Activated CD8-positive, alpha-beta memory T cell treated with anti-CD3 and anti-CD28 coated beads for 1 hour (primary cell): ENCODE data around the gene SND1.
"Not testable (repeated sequence)": the region's sequence is repeated elsewhere in the genome, so short reads cannot be mapped to it uniquely, and the experiment has no call there.

ENCODE experiments used
- DNase-seq, 2 donors: peaks; one replicate each; pipeline ENCODE4 v3.0.0-alpha.2; 2020; ENCODE audit warnings: low read depth in 1 of 2; ENCODE audit errors: extremely low read depth in 1 of 2

SND1 gene

GRCh38 chr7:127822822-127823508 lies 171.0 kb downstream of the SND1 start:
- no peak for DNase-seq

DNA sequence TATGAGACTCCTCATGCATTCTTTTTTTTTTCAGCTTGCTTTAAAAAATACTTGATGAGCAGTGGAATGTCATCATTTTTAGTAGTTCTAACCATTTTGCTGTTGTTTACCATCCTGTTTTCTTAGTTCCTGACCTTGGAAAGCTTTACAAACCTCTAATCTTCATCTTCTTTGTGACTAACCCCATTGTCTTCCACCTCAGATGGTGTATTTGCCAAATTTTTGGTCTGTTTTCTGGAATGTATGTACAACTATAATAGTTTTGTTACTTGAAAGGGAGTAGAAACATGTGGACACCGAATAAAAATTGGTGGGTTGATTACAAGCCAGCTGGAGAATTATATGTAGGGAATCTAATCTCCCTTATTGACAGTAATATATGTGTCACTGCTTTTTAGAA lies 172.7 kb downstream of the SND1 start:
- DNase-seq: no peak

DNA sequence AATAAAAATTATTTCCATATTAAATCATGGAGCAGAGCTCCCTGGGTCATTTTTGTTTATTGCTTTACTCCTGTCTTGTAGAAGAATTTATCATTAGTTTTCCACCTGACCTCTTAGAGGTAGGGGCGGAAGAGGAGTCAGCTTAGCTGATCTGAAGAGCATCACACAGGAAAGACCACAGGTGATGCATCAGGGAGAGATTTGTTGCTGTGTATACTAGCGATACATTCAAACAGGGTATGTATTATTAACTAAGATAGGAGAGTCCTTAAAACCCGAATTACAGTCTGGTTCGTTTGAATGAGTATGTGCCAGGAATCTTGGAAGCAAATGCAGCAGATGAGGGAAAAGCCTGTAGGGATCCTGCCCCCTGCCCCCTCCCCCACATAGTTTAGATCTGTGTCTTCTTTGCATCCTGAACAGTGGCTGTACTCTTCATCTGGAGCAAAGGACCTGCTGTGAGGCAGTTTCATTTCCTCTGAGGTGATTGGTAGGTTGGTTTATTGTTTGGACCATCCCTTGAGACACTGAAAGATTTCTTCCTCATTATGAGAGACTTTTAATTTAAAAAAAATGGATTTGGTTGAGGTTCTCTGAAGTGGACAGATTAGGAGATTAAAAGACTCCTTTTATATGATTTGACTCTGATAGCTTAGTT lies 177.0 kb downstream of the SND1 start:
- DNase-seq: no peak

- DNase-seq: no peak
Observed at GRCh38 chr7:127831318-127832219, 179.6 kb downstream of the SND1 start.

GRCh38 chr7:127832592-127832991 lies 180.6 kb downstream of the SND1 start:
- DNase-seq: no peak

GRCh38 chr7:127833641-127834040 lies 181.6 kb downstream of the SND1 start:
- no peak for DNase-seq

GRCh38 chr7:127835679-127836078 lies 183.7 kb downstream of the SND1 start:
- no peak for DNase-seq

- not testable (repeated sequence) for DNase-seq
Observed at GRCh38 chr7:127837816-127838410, 185.9 kb downstream of the SND1 start.

DNA sequence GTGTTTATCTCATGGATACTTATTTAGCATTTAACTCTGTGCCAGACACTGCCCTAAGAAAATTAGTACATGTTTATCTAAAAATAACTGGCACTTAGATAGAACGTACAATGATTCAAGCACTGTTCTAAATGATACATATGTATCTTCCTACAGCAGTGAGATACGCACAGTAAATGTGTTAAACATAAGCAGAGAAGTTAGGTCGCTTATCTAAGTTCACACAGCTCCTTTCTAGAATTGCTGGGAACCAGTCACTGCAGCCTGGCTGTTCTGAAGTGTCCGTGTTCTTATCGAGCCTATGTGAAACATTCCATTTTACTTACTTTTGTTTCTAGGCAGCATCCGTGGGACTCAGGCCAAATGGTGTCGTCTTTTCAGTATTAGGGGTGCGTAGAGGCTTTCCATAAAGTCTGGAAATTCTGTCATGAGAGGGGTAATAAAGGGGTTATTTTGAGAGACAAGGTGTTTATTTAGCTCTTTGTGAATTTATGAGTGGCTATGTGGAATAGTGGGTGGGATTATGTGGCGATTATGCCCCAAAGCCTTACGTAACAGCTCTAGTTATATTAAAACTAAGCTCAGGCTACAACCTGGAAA lies 186.9 kb downstream of the SND1 start:
- no peak for DNase-seq

DNA sequence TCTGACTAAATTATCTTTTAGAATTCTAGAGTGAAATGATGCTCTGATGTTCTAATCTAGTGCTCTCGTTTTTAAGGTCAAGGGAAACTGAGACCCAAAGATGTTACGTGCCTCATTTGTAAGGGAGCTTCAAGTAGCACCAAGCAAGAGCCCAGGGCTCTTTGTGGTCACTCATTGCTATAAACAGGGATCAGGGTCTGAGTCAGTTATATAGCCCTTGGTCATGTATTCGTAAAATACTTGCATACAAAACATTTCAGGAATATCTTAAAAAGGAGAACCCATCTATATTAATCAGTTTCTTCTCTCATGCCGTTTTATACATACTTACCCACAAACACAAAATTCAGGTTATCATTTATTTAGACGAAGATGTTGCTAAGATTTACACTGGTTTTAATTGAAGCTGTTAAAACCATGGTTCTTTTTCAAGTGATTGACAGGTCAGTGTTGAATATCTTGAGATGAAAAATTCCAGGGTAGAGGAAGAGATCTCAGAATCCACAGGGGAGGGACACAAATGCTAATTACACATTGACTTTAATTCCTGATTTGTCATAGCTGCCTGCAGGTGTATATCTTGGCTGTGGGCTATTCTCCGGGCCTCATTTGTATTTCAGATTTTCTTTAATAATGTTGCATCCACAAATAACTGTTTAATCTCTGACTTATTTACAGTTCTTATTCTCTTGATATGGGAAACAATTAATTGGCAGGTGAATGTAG lies 188.4 kb downstream of the SND1 start:
- DNase-seq: no peak

DNA sequence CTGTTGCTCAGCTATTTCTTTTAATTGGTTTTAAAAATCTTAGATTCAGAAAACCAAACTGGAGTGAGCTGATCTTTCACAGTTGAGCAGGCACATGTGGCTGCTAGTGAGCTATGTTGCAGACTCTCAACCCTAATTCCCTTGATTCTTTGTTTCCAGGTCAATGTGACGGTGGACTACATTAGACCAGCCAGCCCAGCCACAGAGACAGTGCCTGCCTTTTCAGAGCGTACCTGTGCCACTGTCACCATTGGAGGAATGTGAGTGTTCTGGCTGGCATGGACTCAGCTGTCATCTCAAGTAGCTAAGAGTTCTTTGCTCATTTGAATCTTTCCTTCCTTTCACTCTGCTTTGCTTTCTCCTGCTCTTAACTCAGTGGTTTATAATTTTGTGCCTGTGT lies 192.2 kb downstream of the SND1 start:
- no peak for DNase-seq

- DNase-seq: no peak
Observed at GRCh38 chr7:127844707-127845331, 192.8 kb downstream of the SND1 start.

- DNase-seq: no peak
Observed at GRCh38 chr7:127845522-127846214, 193.7 kb downstream of the SND1 start.

- DNase-seq: no peak
Observed at GRCh38 chr7:127847641-127848040, 195.6 kb downstream of the SND1 start.

- DNase-seq: no peak
Observed at GRCh38 chr7:127848241-127848640, 196.2 kb downstream of the SND1 start.

- no peak for DNase-seq
Observed at GRCh38 chr7:127850195-127850594, 198.2 kb downstream of the SND1 start.

- no peak for DNase-seq
Observed at GRCh38 chr7:127854383-127854782, 202.4 kb downstream of the SND1 start.

DNA sequence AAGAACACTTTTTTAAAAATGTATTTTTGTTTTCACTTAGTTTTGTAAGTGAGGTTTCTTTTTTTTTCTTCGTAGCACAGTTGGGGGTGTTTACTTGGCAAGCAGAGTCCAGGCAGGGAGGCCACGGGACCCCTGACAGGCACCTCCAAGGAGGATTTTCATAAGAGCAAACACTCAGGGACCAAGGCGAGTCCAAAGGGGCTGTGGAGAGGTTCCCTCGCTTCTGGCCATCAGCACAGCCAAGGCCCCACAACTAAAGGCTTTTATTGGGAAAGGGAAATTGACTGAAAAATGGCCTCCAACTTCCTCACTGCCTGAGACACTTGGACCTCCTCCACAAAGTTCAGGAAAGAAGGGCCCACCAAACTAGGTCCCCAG lies 205.5 kb downstream of the SND1 start:
- no peak for DNase-seq
